GM12801 (cell line): Measurements from ENCODE around the gene NDUFAF5.

Experiments used
- TF ChIP-seq, protein P1 (sequence below): IDR thresholded peaks from one replicate; pipeline ENCODE4 v1.5.1; 2011; ENCODE audit warnings: control low read depth; ENCODE audit not compliant: insufficient read length; ENCODE audit errors: extremely low read depth

The NDUFAF5 gene

DNA sequence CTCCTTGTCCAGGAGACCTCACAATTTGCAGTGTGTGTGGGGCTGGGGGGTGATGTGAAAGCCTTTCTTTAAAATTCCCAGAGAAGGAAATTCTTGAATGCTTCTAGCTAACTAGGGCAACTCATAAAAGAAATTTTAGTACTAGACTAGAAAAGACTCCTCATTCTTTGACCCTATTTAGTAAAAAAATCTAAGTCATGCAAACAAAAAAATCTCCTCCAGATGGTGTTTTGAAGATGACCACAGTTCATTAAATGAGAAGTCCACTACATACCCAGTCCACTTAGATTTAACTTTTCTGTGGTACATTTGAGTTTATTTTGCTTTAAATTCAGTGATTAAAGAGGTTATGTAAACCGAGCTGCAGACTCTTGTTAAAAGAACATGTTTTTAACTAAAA is 67.5 kb downstream of the NDUFAF5 start:
- TF ChIP-seq, protein P1, sequence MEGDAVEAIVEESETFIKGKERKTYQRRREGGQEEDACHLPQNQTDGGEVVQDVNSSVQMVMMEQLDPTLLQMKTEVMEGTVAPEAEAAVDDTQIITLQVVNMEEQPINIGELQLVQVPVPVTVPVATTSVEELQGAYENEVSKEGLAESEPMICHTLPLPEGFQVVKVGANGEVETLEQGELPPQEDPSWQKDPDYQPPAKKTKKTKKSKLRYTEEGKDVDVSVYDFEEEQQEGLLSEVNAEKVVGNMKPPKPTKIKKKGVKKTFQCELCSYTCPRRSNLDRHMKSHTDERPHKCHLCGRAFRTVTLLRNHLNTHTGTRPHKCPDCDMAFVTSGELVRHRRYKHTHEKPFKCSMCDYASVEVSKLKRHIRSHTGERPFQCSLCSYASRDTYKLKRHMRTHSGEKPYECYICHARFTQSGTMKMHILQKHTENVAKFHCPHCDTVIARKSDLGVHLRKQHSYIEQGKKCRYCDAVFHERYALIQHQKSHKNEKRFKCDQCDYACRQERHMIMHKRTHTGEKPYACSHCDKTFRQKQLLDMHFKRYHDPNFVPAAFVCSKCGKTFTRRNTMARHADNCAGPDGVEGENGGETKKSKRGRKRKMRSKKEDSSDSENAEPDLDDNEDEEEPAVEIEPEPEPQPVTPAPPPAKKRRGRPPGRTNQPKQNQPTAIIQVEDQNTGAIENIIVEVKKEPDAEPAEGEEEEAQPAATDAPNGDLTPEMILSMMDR, result no peak

GRCh38 chr20:13855613-13856012 is 70.8 kb downstream of the NDUFAF5 start:
- TF ChIP-seq, protein P1, result no peak

GRCh38 chr20:13856354-13856753 is 71.5 kb downstream of the NDUFAF5 start:
- TF ChIP-seq, protein P1, result no peak

DNA sequence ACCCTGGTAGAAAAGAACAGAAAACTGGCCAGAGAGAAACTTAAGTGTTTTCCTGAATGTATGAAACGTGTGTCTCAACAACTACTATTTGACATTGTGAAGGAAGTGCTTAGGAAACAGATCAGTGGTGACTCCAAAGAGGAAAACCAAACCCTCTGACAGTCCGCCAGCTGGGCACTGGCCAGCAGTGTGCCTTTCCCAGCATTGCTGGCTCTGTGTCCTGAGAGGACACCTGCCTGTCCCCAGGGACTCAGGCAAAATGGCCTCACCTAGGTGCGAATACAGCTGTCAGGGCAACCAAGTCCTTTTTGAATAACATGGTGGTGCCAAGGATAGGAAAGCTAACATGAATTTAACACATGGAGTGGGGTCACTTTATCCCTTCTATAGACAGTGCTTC is 72.5 kb downstream of the NDUFAF5 start:
- TF ChIP-seq, protein P1, result no peak

- TF ChIP-seq, protein P1, result no peak
These were observed 73.1 kb downstream of the NDUFAF5 start for GRCh38 chr20:13857961-13858360.

GRCh38 chr20:13858439-13858838 is 73.6 kb downstream of the NDUFAF5 start:
- TF ChIP-seq, protein P1, result no peak

DNA sequence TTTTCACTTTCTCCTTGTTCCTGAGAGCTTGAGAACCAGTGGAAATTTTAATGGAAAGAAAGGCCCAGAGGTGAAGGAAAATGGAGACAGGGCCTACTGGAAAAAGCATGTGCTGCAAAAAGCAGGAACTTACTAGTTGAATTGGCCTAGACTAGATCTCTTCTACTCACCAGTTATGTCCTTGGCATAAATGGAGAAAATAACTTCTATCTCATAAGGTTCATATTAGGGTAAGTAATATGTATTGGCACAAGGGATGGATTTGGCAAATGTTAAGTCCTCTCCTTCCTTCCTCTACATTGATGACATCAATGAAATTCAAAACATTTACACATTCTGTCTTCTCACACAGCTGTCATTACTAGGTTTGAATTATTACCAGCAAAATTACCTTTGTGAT is 74.0 kb downstream of the NDUFAF5 start:
- TF ChIP-seq, protein P1, result no peak

GRCh38 chr20:13862245-13862644 is 77.4 kb downstream of the NDUFAF5 start:
- TF ChIP-seq, protein P1, result no peak
